DMS79 treated with DMSO at 0.1 percent for 48 hours (cell line): Measurements from ENCODE around the gene ALLC.
"Not testable (repeated sequence)": the region's sequence is repeated elsewhere in the genome, so short reads cannot be mapped to it uniquely, and the experiment has no call there.

ENCODE experiments used
- DNase-seq: peaks from one replicate; lab custom pipeline; 2025; lab: John Stamatoyannopoulos, UW

ALLC gene

DNA sequence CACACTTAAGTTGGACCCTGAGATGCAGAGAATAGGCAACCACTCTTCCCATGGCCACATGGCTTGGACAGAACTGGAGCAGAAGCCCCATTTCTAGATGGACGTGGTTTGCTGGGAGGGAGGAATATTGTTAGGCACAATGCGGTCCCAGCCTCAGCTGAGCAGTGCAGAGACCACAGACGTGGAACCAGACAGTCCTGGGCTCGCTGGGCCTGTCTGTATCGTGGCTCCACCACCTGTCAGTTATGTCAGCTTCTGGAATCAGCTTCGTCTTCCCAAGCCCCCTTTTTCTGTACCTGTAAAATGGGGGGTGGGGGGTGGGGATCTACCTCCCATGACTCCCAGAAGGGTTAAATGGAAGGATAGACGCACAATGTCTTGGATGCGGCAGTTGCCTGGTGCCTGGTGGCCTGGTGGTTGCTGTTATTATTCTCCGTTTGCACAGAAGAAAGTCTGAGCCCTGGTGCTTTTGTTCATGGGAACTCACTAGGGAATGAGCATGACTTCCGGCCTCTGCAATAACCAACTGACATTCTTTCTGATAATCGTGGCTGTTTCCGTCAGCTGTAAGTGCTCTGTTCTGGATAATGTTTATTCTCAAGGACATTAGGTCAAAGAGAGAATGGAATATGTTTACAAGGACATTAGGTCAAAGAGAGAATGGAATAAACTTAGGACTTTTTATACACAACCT, 31.7 kb upstream of the ALLC start:
- no peak for DNase-seq

DNA sequence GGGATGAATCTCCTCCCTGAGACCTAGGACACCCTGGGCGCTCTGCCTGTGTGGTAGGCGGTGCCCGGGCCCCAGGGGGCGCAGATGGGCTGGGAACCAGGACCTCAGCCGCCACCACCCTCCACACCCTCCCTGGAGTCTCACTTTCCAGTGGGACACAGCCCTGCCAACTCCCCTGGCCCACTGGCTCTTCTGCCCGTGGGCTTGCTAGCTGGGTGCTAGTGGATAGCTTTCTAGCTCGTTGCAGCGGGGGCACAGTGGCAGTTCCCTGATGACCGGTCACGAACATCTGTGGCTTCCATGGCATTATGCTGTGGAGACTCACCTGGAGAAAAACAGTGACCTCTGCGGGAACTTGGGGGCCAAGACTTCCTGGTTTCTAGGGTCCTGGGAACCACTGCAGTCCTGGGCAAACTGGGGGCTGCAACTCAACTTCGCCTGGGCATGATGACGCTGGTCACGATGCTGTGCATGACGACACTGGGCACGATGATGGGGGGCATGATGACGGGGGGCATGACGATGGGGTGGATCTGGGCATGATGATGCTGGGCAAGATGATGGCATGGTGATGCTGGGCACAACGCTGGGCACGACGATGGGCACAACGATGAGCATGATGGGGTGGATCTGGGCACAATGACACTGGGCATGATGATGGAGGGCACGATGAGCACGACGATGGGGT, 31.0 kb upstream of the ALLC start:
- no peak for DNase-seq

DNA sequence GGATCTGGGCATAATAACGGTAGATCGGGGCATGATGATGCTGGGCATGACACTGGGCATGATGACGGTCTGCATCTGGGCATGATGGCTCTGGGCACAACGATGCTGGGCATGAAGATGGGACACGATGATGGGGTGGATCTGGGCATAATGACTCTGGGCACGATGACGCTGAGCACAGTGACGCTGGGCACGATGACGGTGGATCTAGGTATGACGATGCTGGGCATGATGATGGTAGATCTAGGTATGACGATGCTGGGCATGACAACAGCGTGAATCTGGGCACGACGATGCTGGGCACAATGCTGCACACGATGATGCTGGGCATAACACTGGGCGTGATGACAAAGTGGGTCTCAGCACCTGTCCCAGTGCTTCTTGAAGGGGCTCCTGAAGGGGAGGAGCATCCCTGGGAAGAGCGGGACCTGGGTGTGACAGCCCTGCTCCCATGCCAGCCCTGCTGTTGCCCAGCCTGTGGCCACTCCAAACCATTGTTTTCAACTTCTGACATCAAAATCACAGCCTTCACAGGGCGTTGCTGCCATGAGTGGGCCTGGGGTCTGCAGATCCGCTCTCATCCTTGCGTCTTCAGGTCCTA, 30.4 kb upstream of the ALLC start:
- no peak for DNase-seq

DNA sequence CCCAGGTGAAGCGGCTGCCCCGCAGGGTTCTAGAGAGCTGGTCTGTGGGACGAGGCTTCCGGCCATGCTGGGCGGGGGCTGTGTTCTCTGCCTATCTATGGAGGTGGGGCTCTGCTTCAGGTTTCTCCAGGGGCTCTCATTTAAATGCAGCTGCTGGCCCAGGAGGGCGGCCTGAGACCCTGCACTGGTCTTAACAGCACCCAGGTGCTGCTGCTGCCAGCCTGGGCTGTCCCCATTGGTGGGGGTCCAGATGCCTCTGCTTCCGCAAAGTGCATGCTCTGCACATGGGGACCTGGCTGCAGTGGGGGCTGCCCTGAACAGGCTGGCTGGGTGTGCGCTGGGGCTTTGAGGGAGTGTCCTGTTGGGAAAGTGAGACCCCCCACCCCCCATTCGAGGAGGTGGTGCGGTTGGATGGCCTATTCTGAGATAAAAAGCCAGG, 29.7 kb upstream of the ALLC start:
- DNase-seq = no peak

DNA sequence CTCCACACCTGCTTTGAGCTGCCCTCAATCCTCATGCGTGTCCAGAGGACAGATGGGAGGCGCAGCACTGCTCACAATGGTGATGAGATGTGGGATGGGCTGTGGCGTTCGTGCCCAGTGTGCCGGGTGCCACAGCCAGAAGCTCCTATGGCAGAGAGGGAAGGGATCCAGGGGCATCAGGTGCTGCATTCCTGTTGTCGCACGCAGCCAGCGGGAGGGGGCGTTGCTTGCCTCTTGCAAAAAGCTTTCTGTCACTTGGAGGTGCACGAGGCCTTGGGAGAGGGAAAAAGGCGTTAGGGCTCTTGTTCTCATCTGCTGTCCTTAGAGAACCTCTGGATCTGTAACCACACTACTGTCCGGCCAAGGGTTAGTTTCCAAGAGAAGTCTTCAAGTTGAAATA, 29.2 kb upstream of the ALLC start:
- DNase-seq = peak; percentile 91

DNA sequence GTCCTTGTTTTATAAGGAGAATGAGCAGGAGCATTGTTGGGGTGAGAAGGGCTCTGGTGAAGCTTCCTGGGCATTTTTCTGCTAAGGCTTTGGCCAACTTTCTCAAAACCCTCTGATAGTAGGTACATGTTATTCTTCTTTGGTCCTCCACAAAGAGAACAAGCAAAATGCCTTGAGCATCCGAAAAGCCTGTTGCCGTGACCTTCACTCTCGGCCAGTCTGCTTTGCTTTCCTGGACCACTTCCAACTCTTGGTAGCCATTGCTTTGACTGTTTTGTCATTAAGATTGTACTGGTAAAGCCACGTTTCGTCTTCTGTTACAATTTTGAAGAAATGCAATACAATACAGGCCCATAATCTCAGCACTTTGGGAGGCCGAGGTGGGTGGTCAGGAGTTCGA, 27.4 kb upstream of the ALLC start:
- no peak for DNase-seq

DNA sequence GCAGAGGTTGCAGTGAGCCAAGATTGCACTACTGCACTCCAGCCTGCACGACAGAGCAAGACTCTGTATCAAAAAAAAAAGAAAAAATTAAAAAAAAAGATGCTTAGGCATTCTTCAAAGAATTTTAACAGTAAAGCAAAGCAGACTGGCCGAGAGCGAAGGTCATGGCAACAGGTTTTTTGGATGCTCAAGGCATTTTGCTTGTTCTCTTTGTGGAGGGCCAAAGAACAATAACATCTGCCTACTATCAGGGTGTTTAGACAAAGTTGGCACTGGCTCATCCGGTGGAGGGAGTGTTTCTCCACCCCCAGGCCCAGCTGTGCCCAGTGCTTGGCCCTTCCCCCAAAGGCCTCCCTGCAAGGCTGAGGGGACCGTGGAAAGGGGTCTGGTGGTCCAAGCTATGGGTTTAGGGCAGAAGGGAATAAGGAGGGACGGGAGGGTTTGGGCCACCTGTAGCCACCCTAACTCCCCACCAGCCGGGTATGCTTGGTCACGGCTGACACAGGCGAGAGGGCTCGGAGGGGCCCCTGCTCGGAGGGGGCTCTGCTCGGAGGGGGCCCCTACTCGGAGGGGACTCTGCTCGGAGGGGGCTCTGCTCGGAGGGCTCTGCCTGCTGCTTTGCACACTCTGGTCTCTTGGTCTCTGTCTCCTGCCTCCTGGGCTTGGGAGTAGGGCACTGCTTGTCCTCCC, 26.7 kb upstream of the ALLC start:
- DNase-seq = no peak

DNA sequence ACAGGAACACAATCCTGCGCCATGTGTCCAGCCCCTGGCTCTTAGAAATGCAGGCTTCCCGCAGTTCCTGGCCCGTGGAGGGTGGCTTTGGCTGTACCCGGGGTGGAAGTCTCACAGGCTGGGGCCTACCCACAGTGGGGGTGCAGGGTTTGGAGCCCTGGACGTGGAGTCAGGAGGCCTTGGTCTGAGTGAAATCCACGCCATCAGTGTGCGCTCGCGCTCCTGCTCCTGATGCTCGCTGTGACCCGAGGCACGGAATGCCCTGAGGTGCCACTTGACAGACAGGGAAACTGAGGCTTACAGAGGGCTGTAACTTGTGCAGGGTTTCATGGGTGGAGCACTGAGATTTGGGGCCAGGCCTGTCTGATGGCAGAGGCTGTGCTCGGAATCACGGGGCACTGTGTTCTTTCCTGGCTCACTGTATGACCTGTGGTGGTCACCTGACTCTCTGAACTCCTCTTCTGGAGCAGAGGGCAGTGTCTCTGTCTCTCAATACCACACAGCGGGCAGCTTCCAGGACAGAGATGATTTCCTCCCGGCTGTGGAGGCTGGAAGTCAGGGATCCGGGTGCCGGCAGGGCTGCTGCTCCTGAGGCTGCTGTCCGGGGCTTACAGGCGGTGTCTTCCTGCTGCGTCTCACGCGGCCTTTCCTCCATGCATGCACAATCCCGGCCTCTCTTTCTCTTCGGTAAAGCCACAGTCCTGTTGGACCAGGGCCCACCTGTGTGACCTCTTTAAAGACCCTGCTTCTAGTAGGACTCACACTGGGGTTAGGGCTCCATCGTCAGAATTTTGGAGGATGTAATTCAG, 25.9 kb upstream of the ALLC start:
- DNase-seq = no peak

DNA sequence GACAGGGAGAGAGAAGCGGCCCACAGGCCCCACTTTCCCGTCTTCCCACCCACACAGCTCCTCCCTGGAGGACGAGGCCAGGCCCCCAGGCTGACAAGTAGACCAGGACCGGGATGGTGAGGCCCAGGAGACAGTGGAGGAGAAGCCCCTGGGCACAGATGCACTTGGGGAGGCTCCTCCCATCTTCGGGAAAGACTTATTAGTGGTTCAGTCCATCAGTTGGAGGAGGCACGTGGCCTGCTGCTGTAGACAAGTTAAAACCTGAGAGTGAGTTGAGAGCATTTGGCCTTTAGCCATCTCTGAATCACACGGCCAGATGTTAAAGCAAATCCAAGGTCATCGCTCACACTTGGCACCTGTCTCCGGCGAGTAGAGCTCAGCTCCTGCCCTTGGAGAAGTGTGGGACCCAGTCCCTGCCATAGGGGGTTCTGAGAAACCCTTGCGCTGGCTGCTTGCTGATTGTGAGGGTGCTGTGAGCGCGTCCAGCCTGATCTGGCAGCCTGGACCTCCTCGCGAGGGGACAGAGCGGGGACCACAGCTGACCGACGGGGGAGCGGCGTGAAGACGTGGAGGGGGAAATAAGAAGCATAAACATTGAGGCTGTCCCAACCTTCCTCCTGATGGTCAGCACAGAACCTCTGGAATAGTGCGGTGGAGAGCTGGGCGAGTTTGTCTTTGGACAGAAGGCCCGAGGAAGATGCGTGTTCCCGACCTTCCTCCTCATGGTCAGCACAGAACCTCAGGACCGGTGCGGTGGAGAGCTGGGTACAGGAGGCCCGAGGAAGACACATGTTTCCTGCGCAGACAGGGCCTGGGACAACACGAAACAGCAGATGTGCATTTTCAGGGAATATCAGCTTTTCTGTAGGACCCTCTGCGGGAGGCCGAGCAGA, 24.7 kb upstream of the ALLC start:
- peak; percentile 93 for DNase-seq

DNA sequence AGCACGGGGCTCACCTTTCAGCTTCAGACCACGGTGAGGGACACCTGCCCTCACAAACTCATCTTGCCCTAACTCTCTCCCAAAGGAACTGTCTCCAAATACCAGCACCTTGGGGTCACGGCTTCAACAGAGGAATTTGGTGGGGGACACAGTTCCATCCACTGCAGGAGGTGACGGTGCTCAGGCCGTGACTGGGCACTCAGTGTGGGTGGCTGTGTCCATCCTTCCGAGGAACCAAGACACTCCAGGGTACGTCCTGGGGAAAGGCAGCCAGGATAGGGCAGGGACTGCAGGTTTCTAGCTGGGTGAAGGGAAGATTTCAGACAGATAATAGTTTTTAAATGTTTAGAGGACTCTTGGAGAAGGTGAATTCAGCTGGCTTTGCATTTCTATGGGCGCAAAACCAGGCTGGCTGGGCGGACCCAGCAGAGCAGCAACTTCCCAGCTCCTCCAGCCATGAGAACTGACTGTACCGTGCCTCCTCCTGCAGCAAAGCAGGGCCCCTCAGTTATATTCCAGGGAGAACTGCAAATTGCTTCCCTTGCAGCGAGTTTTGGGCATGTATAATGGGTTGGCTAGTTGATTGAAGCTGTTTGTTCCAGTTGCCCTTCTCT, 23.9 kb upstream of the ALLC start:
- DNase-seq = no peak

DNA sequence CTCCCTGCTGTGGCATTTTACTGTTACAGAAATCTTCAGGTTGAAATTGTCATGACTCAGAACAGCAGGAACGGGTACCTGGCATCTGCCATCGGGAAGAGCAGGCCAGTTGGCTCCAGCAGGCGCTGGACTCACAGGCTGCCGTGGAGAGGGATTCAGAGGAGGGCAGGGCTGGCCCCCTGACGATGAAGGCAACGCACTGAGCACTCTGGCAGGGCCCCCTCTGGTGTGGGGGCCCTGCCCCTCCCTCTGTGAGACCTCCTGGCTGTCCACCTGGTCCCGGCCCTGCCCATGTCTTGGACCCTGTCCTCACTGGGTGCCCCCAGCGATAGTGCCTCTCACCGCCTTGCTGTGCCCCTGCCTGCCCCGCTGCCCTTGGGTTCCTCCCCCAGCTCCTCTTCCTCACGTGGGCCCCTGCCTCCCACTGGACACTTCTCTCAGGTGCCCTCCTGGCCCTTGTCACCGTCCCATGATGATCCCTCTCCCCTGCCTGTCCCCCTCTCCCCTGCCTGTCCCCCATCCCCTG, 23.3 kb upstream of the ALLC start:
- no peak for DNase-seq

DNA sequence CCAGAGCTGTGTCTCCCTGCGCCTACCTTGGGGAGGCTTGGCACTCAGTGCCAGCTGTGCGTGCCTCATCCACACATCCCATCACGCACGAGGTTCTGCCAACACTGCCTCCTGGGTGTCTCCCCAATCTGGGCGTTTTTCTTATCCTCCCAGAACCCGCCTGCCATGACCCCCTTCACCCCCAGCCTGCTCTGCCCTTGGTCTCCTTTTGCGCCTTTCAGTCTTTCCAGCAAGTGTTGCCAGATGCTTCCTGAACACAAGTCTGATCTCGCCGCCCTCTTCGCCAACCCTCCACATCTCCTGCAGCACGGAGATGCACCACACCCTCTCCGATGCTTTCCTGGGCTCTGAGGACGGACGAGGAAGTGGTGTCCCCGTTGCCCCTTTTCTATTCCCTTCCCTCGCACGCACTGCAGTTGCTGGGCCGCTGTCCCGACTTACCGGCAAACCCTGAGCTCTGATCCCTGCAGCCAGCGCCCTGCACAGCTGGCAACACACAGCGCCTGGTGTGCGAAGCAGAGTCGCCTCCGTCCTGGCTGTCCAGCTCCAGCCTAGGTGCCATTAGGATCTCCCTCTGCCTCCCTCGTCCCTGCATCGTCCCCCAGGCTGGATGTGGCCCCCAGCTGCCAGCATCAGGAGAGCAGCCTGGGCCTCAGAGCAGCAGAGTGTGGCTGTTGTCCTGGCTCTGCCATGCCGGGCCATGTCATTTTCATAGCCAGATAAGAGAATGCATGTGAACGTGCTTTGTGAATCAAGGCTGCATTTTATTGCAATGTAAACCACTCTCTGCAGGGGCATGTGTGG, 22.6 kb upstream of the ALLC start:
- no peak for DNase-seq

DNA sequence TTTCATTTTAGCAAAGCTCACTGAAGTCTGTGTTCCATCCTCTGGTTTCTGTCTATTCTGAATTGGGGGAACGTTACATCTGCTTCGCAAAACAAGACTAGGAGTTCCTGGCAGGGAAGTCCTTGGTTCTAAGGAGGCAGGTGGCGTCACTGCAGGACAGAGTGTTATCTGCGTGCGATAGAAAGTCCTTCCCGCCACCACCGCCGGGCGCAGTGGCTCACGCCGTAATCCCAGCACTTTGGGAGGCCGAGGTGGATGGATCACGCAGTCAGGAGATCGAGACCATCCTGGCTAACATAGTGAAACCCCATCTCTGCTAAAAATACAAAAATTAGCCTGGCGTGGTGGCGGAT, 22.0 kb upstream of the ALLC start:
- not testable (repeated sequence) for DNase-seq

DNA sequence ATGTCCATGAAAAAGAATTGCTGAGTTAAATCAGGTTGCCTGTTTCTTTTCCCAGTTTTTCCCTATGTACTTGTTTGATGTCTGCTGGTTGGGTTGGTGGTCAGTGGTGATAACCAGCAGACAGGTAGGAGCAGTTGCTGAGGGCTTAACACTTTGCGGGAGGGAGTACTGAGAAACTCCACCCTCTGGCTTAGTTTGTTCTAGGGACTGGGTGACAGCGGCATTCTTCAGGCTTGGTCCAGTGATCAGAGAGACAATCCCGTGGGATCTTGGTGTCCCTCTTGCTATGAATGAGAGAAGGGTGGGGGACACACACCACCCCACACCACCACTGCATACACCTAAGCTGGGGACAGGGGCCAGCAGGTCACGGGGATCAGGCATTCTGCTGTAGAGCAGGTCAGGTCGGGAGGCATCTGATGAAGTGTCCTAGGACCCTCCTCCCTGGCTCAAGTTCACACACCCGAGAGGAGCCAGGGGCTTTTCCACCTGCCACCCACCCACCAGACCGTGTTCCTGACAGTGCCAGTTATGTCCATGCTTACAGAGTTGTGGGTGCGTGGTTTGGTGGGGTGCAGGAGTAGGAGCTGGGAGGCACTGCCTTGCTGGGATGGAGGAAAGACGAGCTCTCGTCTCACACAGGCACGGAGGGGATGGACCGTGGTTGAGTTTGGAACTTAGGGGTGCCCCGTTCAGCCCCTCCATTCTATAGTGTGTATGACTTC, 21.3 kb upstream of the ALLC start:
- DNase-seq = no peak

DNA sequence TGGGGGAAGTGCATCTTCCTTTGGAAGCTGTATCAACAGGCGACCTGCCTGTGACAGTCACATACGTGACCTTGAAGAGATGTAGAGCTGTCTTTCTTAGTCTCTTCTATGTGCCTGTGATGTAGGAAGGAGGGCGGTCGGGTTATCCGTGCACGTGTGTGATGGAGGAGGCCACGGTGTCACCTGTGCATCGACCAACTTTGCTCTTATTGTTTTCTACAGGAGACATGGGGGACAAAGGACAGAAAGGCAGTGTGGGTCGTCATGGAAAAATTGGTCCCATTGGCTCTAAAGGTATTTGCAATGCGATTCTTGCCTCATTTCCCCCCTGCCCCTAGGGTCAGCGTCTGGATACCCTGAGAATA, 20.7 kb upstream of the ALLC start:
- no peak for DNase-seq

DNA sequence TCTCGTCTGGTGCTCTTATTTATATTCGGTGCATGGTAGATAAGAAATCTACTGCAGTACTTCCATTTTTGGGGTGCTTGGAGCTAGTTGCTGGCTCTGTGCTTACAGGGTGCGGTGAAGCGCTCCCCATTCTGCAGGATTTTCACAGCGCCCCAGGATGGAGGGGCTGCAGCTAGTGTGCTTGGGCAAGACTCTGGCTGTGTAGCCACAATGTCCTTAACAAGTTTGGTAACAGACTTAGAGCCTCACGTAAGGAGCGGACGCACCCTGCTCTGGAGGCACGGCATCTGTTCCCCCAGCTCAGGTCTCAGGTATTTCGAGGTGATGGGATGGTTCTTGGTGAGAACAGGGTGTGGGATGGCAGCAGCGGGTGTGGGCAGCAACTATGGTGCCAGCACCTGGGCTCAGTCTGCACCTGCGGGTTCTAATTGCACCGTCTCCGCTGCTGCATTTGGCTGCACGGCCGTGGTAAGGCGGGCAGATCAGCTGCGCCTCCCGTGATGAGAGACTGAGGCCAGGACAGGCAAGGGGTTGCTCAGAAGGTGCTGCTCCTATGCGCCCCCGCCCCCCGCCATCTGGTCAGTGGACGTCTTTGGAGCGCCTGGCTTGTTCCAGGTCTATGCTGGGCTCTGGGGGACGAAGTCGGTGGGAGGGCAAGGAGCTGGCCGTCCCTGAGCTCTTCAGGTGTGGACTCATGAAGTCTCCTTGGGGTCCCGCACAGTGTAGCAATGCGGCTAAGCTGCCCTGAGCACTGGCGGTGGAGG, 20.1 kb upstream of the ALLC start:
- no peak for DNase-seq

DNA sequence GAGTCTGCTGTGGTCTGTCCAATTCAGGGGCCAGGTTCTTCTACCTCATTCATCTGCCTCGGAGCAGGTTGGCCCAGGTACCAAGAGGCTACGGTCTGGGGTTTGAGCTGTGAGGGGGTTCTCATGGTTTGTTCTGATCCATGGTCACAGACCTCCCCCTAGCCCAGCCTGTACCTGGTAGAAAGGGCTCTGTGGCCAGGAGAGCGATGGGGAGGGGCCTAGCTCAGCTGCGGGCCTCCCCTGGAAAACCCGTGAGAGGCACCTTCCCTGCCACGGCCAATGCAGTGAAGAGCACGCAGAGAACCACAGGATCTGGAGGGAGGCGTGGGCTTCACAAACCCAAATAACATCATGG, 19.6 kb upstream of the ALLC start:
- no peak for DNase-seq

DNA sequence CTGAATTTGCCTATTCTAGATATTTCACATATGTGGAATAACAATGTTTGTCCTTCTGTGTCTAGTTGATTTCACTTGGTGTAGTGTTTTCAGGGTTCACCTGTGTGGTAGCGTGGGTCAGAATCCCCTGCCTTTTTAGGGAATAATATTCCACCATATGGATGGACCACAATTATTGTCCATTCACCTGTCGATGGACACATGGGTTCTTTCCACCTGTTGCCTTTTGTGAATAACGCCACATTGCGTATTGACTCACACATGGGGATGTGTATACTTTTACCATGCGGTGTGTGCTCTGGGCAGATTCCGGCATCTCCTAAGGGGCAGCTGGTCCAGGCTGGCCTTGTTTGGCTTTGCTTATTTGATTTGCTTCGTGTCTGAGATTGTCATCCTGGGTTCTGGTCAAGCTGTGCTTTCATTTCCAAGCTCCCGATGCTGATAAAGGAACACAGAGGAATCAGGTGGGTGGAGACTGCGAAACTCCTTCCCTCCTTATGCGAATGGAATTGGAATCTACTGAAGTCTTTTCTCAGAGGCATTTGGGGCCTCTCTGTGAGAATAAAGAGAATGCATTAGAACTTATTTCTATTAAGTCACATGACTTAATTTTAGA, 18.9 kb upstream of the ALLC start:
- DNase-seq = no peak
